T-helper 17 cell (primary cell): ENCODE data around the gene OPRD1. TPM values are rescaled to one million over a fixed set of nuclear protein-coding genes. Genes with fewer than 3 reads are reported as not detected.
A peak's percentile ranks its signal among the peaks of the same experiment; 100 is the strongest.
"Not testable (repeated sequence)": the region's sequence is repeated elsewhere in the genome, so short reads cannot be mapped to it uniquely, and the experiment has no call there.

ENCODE experiments used
- ATAC-seq: fragments of 150-1000 bp; cut with Tn5 transposase; 2 replicates; pipeline ENCODE4 v1.10.0; 2021; ENCODE audit warnings: mild to moderate bottlenecking, moderate library complexity
- DNase-seq, 3 donors: peaks; one replicate each; pipeline versions ENCODE4 v3.0.0 to v3.0.0-alpha.2; 2020 to 2021
- H3K9me3 ChIP-seq: one replicate; pipeline ENCODE4 v1.7.0; 2013; ENCODE audit warnings: low read length, mild to moderate bottlenecking; ENCODE audit not compliant: control insufficient read depth, poor library complexity, severe bottlenecking
- H3K27ac Mint-ChIP-seq: one replicate; pipeline ENCODE4 v1.8.0; 2022; ENCODE audit warnings: mild to moderate bottlenecking, moderate library complexity, mixed read lengths
- H3K27me3 Mint-ChIP-seq: one replicate; pipeline ENCODE4 v1.8.0; 2022; ENCODE audit warnings: mixed read lengths
- H3K36me3 Mint-ChIP-seq: one replicate; pipeline ENCODE4 v1.8.0; 2022; ENCODE audit warnings: low read depth, mixed read lengths
- H3K4me1 Mint-ChIP-seq: one replicate; pipeline ENCODE4 v1.8.0; 2022; ENCODE audit warnings: mild to moderate bottlenecking, mixed read lengths
- H3K4me3 Mint-ChIP-seq: one replicate; pipeline ENCODE4 v1.8.0; 2022; ENCODE audit warnings: mild to moderate bottlenecking, moderate library complexity, mixed read lengths
- total RNA-seq, 4 donors: library from RNA in 2 of 4; stranded (reverse) in 2 of 4; gene quantifications; one replicate each; pipeline ENCODE4 v1.2.3 and lab custom pipeline; 2022 to 2026

The OPRD1 gene
- total RNA-seq = not detected
- total RNA-seq (lab: John Stamatoyannopoulos, UW) = 0 to 0.35 reads per million in 2 donors

DNA sequence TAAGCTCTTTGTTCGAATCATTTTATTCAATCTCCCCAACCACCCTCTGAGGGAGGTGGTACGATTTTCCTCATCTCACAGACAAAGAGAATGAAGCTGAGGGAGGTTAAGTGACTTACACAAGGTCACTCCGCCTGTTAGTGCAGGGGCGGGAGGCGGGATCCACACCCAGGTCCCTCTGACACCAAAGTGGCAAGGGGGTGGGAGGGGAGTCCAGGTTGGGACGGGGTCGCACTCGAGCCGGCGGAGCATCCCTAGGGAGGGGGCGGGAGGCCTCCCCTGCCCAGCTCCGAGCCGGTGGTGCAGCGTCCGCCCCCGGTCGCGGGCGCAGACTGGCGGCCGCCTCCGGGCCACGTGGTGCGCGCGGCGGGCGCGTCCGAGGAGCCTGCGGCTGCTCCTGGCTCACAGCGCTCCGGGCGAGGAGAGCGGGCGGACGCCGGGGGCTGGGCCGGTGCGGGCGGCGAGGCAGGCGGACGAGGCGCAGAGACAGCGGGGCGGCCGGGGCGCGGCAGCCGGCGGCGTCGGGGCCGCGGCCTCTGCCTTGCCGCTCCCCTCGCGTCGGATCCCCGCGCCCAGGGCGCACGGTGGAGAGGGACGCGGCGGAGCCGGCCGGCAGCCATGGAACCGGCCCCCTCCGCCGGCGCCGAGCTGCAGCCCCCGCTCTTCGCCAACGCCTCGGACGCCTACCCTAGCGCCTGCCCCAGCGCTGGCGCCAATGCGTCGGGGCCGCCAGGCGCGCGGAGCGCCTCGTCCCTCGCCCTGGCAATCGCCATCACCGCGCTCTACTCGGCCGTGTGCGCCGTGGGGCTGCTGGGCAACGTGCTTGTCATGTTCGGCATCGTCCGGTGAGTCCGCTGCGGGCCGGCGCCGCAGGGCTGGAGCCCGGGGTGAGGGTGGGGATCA is at the start of gene OPRD1:
Gene OPRD1, plus strand, starts transcription at position 405 of the 903 bp plus-strand sequence. Its CDS starts 214 bp downstream, at position 619.
- Mint-ChIP-seq H3K4me1 (no peaks in the 10 kb centered on the region), H3K4me3 (peak within 1 kb of the TSS; percentile 19), H3K27me3 (peaks cover 56% of the 10 kb centered on the region), H3K36me3 (no peaks in the 10 kb centered on the region), H3K27ac (no peak within 1 kb of the TSS)
- no peak for DNase-seq
- H3K9me3 ChIP-seq = no peaks in the 10 kb centered on the region
- no peak for ATAC-seq

DNA sequence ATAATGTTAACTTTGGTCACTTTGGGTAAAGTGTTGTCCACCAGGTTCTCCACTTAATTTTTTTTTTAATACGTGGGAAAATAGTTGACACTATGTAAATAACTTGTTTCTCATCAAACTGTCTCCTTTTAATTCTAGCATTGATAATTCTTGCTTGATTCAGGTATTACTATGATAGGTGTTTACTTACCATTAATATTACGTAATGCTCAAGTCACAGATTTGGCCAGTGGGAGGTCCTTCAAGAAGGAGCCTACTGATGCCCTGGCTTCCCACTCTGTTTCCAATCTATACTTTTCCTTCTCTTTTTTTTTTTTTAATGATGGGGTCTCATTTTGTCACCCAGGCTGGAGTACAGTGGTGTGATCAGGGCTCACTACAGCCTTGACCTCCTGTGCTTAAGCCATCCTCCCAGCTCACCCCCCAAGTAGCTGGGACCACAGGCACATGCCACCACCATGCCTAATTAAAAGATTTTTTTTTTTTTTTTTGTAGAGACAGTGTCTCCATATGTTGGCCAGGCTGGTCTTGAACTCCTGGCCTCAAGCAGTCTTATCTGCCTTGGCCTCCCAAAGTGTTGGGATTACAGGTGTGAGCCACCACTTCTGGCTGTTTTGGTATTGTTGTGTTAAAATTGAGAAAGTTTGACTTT is 45.3 kb upstream of the OPRD1 start:
- Mint-ChIP-seq H3K27ac (peak overlapping the region; percentile 86), H3K36me3 (no peaks in the 10 kb centered on the region)

DNA sequence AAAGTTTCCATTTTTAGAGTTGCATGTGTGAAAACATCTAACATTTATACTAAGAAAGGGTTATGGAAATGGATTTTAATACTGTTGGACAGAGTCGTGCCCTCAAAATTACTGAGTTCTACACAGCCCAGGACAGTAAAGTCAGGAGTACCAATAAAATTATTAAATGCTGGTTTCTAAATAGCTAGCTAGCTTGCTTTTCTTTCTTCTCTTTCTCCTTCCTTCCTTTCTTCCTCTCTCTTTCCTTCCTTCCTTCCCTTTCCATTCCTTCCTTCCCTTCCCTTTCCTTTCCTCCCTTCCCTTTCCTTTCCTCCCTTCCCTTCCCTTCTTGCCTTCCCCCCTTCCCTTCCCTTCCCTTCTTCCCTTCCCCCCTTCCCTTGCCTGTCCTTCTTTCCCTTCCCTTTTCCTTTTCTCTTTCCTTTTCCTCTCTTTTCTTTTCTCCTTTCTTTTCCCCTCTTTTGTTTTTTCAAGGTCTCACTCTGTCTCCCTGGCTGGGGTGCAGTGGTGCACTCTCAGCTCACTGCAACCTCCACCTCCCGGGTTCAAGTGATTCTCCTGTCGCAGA is 41.3 kb upstream of the OPRD1 start:
- Mint-ChIP-seq H3K27ac (no peak overlapping the region), H3K4me3 (no peak overlapping the region), H3K36me3 (no peaks in the 10 kb centered on the region), H3K4me1 (peaks cover 12% of the 10 kb centered on the region), H3K27me3 (no peaks in the 10 kb centered on the region)
- no peak for DNase-seq
- ATAC-seq = no peak
- H3K9me3 ChIP-seq = no peaks in the 10 kb centered on the region

More for the DNA sequence above, 45.3 kb upstream of the OPRD1 start:
- H3K4me3 Mint-ChIP-seq = no peak overlapping the region
- no peaks in the 10 kb centered on the region for H3K27me3 Mint-ChIP-seq
- H3K4me1 Mint-ChIP-seq = peaks cover 16% of the 10 kb centered on the region
- no peaks in the 10 kb centered on the region for H3K9me3 ChIP-seq
- DNase-seq = no peak
- no peak for ATAC-seq

DNA sequence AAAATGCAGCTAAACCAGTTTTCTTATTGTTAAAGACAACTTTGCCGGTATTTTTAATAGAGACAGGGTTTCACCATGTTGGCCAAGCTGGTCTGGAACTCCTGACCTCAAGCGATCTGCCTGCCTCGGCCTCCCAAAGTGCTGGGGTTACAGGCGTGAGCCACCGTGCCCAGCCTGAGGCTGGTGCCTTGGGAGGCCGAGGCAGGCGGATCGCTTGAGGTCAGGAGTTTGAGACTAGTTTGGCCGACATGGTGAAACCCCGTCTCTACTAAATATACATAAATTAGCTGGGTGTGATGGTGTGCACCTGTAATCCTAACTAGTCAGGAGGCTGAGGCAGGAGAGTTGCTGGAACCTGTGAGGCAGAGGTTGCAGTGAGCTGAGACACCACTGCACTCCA is 40.0 kb upstream of the OPRD1 start:
- ATAC-seq, H3K27ac Mint-ChIP-seq, DNase-seq, H3K4me3 Mint-ChIP-seq, H3K9me3 ChIP-seq, H3K4me1 Mint-ChIP-seq, H3K27me3 Mint-ChIP-seq, H3K36me3 Mint-ChIP-seq: not testable (repeated sequence)

DNA sequence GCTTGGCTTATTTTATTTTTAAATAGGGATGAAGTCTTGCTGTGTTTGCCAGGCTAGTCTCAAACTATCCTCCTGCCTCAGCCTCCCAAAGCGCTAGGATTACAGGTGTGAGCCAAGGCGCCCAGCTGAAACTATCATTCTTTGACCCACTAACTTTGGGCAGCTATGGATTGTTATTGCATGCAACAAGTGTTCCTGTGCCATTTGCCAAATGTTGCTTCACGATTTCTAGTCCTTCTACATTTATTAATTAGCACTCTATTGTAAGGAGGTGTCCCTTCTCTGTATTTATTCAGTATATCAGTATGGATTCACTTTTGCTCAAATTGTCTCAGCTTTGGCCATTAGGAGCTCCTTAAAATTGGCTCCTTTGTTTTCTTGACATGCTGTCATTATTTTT is 38.9 kb upstream of the OPRD1 start:
- H3K4me3 Mint-ChIP-seq = no peak overlapping the region
- H3K27ac Mint-ChIP-seq = no peak overlapping the region
- DNase-seq (no peak), ATAC-seq (no peak)
- peaks cover 6% of the 10 kb centered on the region for H3K4me1 Mint-ChIP-seq
- H3K27me3 Mint-ChIP-seq = no peaks in the 10 kb centered on the region
- no peaks in the 10 kb centered on the region for H3K36me3 Mint-ChIP-seq
- no peaks in the 10 kb centered on the region for H3K9me3 ChIP-seq

DNA sequence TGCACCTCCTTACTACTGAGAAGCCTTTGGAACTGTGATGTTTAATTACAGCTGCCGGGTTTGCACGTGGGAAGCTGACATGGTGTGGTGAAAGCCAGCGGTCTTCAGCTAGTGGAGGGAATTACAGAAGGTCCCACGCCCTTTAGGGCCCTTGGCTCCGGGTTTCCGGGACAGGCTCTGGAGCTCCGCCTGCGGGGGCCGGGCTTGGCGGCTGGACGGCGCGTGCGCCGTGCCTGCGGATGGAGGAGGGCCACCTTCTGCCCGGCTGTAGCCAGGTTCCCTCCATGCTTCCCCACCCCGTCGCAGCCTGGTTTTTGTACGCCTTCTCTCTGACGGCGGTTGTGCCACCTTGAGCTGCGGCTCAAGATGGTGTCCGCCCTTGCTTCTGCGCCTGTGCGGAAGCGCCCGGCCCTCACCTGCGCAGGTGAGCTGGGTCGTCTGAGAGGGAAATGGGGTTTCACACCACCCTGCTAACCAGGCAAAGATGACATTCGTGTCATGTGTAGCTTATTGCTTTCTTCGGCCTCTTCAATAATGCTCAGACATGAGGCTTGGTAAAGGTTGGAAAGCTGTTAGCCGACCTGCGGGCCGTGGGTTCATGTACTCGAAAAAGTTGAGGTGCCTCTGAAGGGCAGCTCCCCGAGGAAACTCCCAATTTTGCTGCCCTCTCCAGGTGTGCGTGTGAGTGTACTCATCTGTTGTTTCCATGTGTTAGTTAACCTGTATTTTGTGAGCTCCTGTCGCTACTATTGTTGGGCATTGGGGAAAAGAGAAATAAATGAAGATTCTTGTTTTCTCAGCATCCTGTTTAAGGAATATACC is 36.6 kb upstream of the OPRD1 start:
- DNase-seq = peak; percentile 47 to 64 (median 50)
- ATAC-seq = peak; percentile 93
- H3K27ac Mint-ChIP-seq = peak overlapping the region; percentile 82
- H3K27me3 Mint-ChIP-seq = no peaks in the 10 kb centered on the region
- H3K9me3 ChIP-seq = no peaks in the 10 kb centered on the region
- peak overlapping the region; percentile 83 for H3K4me3 Mint-ChIP-seq
- H3K4me1 Mint-ChIP-seq = peaks cover 6% of the 10 kb centered on the region
- no peaks in the 10 kb centered on the region for H3K36me3 Mint-ChIP-seq

DNA sequence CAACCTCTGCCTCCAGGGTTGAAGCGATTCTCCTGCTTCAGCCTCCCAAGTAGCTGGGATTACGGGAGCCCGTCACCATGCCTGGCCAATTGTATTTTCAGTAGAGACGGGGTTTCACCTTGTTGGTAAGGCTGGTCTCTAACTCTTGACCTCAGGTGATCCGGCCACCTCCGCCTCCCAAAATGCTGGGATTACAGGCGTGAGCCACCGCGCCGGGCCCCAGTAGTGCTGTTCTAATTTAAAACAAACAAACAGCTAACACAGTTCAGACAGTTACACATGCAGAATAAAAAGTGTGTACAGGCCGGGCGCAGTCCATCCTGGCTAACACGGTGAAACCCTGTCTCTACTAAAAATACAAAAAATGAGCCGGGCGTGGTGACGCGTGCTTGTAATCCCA is 35.6 kb upstream of the OPRD1 start:
- DNase-seq = no peak
- Mint-ChIP-seq H3K27ac (no peak overlapping the region), H3K27me3 (no peaks in the 10 kb centered on the region), H3K4me1 (peaks cover 5% of the 10 kb centered on the region), H3K4me3 (peak overlapping the region; percentile 83), H3K36me3 (no peaks in the 10 kb centered on the region)
- H3K9me3 ChIP-seq = no peaks in the 10 kb centered on the region
- ATAC-seq = no peak

DNA sequence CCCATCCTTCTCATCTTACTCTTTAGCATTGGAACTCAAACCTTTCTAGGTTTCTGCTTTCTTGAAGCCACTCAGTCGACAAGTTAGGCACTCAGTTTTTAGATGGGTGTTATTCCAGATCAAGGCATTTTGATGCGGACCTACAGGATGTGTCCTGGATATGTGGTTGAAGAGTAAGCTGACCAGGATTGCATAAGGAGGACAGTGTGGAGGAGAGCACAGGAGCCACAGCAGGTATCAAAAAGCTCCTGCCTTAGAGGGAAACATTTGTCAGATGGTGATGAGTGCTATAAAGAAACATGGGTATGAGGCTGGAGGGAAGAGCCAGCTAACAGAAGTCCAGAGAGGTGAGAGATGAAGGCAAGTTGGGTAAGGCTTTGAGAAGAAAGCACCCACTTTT is 33.9 kb upstream of the OPRD1 start:
- no peak overlapping the region for H3K4me3 Mint-ChIP-seq
- peaks cover 6% of the 10 kb centered on the region for H3K27me3 Mint-ChIP-seq
- H3K9me3 ChIP-seq = no peaks in the 10 kb centered on the region
- ATAC-seq (no peak), DNase-seq (no peak)
- no peak overlapping the region for H3K27ac Mint-ChIP-seq
- H3K4me1 Mint-ChIP-seq = peaks cover 9% of the 10 kb centered on the region
- no peaks in the 10 kb centered on the region for H3K36me3 Mint-ChIP-seq

DNA sequence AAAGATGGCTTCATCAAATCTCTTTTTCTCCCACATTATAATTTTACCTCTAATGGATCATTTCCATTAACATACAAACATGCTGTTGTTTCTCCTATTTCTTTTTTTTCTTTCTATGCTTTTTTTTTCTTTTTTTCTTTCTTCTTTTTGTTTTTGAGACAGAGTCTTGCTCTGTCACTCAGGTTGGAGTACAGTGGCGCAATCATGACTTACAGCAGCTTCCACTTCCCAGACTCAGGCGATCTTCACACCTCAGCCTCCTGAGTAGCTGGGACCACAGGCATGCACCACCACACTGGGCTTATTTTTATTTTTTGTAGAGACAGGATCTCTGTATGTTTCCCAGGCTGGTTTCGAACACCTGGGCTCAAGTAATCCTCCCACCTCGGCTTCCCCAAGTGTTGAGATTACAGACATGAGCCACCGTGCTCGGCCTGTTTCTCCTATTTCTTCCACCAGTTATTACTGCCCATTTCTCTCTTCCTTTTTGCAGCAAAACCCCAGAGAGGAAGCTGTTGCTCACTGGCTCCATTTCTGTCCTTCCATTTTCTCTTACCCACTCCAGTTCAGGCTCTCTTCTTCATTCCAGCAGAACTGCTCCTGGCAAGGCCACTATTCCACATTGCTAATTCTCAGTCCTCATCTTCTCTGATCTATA is 32.1 kb upstream of the OPRD1 start:
- DNase-seq (no peak), ATAC-seq (no peak)
- H3K9me3 ChIP-seq = no peaks in the 10 kb centered on the region
- Mint-ChIP-seq H3K27ac (no peak overlapping the region), H3K36me3 (no peaks in the 10 kb centered on the region), H3K27me3 (peaks cover 6% of the 10 kb centered on the region), H3K4me1 (peaks cover 9% of the 10 kb centered on the region), H3K4me3 (peak overlapping the region; percentile 39)

DNA sequence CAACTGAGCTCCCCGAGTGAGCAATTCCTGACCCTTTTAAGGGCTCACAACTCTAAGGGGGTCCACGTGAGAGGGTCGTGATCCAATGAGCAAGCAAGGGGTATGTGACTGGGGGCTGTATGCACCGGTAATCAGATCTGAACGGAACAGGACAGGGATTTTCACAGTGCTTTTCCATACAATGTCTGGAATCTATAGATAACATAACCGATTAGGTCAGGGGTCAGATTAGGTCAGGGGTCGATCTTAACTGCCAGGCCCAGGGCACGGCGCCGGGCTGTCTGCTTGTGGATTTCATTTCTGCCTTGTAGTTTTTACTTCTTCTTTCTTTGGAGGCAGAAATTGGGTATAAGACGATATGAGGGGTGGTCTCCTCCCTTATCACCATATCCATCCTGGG is 30.7 kb upstream of the OPRD1 start:
- H3K27me3 Mint-ChIP-seq = peaks cover 6% of the 10 kb centered on the region
- H3K27ac Mint-ChIP-seq = no peak overlapping the region
- H3K36me3 Mint-ChIP-seq = no peaks in the 10 kb centered on the region
- no peak overlapping the region for H3K4me3 Mint-ChIP-seq
- ATAC-seq = no peak
- H3K9me3 ChIP-seq = no peaks in the 10 kb centered on the region
- peaks cover 19% of the 10 kb centered on the region for H3K4me1 Mint-ChIP-seq
- no peak for DNase-seq

DNA sequence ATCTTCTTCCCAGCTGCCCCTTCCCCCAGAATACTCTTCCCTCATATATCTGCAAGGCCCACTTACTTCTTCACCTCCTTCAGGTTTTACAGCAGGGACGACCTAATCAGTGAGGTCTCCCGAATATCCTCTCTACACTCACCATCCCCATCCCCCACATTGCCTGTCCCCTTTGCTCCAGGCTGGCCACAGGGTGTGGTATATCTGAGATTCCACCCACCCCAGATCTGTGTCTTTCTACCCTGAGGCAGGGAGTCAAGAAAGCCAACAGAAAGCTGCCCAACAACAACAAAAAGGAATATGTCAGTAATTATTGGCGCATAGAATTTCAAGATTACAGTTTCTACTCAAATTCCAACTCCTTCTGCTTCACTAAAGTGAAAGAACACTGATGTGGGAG is 30.0 kb upstream of the OPRD1 start:
- no peak overlapping the region for H3K4me3 Mint-ChIP-seq
- H3K27ac Mint-ChIP-seq = no peak overlapping the region
- no peaks in the 10 kb centered on the region for H3K9me3 ChIP-seq
- H3K4me1 Mint-ChIP-seq = peaks cover 19% of the 10 kb centered on the region
- no peak for DNase-seq
- H3K27me3 Mint-ChIP-seq = peaks cover 6% of the 10 kb centered on the region
- H3K36me3 Mint-ChIP-seq = no peaks in the 10 kb centered on the region
- no peak for ATAC-seq

DNA sequence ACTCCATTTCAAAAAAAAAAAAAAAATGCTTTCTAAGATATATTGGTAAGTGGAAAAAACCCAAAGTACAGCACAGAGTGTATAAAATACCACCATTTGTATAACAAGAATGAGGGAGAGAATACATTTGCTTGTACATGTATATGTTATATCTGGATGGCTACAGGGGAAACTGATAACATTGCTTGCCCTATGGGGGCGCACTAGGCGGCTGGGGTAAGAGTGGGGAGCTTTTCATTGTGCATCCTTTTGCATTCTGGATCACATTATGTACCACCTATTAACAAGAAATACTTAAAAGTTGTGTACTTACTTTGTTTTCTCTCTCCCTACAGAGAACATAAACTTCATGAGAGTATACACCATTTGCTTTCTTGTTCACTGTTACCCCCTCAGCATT is 28.6 kb upstream of the OPRD1 start:
- no peaks in the 10 kb centered on the region for H3K9me3 ChIP-seq
- Mint-ChIP-seq H3K27me3 (peaks cover 9% of the 10 kb centered on the region), H3K36me3 (peaks cover under 1% of the 10 kb centered on the region), H3K27ac (no peak overlapping the region), H3K4me1 (peaks cover 19% of the 10 kb centered on the region), H3K4me3 (no peak overlapping the region)
- ATAC-seq = no peak
- DNase-seq = no peak
